Body of pancreas (tissue), 4 donors: ENCODE results near the gene APBA2.

Experiments
- CTCF ChIP-seq, 7 experiments: fragments of 450-650 bp in 4 of 7; fragments of 200-600 bp in 3 of 7; sonication (generic) in 3 of 7; IDR thresholded peaks; one replicate each; pipeline ENCODE4 v1.5.1; 2016 to 2019; ENCODE audit warnings: antibody characterized with exemption in 7 of 7
- POLR2A ChIP-seq, 3 donors: fragments of 450-650 bp; IDR thresholded peaks; one replicate each; pipeline ENCODE4 v1.6.1; 2016; ENCODE audit warnings: antibody characterized with exemption in 3 of 3, mild to moderate bottlenecking in 2 of 3

- TF ChIP-seq CTCF (IDR thresholded peaks at IDR 0.05), result no peak
- no peak for TF ChIP-seq POLR2A (IDR thresholded peaks at IDR 0.05)
These were observed 170.1 kb downstream of the APBA2 start for GRCh38 chr15:29055876-29056275.
